Myocyte (in vitro differentiated cells): ENCODE measurements around the gene RUNDC1. TPM values are rescaled to one million over a fixed set of nuclear protein-coding genes. Genes with fewer than 3 reads are reported as not detected.

Experiments used
- DNase-seq: peaks from one replicate; pipeline ENCODE4 v3.0.0-alpha.2; 2012; ENCODE audit warnings: low read depth
- total RNA-seq: library from RNA; depleted of rRNA; stranded (reverse); fragments of >200 nt; gene quantifications from 2 replicates; pipeline ENCODE4 v1.2.3, GENCODE V29; 2014

Gene RUNDC1
- total RNA-seq, 1 donor from 2014 or later = 14.8 TPM

- no peak for DNase-seq
Measured at GRCh38 chr17:43018008-43018853, 37.9 kb downstream of the RUNDC1 start.

- DNase-seq = no peak
Measured at GRCh38 chr17:43018932-43019331, 38.6 kb downstream of the RUNDC1 start.

GRCh38 chr17:43019418-43019817 is 39.1 kb downstream of the RUNDC1 start:
- DNase-seq = no peak

- no peak for DNase-seq
Measured at GRCh38 chr17:43020030-43020621, 39.8 kb downstream of the RUNDC1 start.

- peak; percentile 95 for DNase-seq
Measured at GRCh38 chr17:43020789-43021740, 40.7 kb downstream of the RUNDC1 start.

- DNase-seq = peak; percentile 88
Measured at GRCh38 chr17:43021741-43022512, 41.6 kb downstream of the RUNDC1 start, which contains the start of gene VAT1. Gene VAT1 (minus strand): TSS chr17:43022385. CDS start chr17:43022322, 63 bp downstream.

GRCh38 chr17:43024407-43025289 is 44.3 kb downstream of the RUNDC1 start, which contains the start of gene RND2:
Gene RND2 (plus strand): TSS chr17:43025231. CDS start chr17:43025348, 117 bp downstream.
- DNase-seq = peak; percentile 97

- no peak for DNase-seq
Measured at GRCh38 chr17:43025290-43025657, 44.9 kb downstream of the RUNDC1 start.

GRCh38 chr17:43025766-43026537 is 45.6 kb downstream of the RUNDC1 start:
- DNase-seq = no peak

GRCh38 chr17:43026595-43026994 is 46.2 kb downstream of the RUNDC1 start:
- no peak for DNase-seq

GRCh38 chr17:43027091-43028032 is 47.0 kb downstream of the RUNDC1 start:
- no peak for DNase-seq

- peak; percentile 96 for DNase-seq
Measured at GRCh38 chr17:43028221-43028861, 48.0 kb downstream of the RUNDC1 start.

- DNase-seq = no peak
Measured at GRCh38 chr17:43030137-43030767, 49.9 kb downstream of the RUNDC1 start.

GRCh38 chr17:43031666-43032065 is 51.3 kb downstream of the RUNDC1 start:
- no peak for DNase-seq

GRCh38 chr17:43033948-43034881 is 53.9 kb downstream of the RUNDC1 start:
- DNase-seq = no peak

- DNase-seq = no peak
Measured at GRCh38 chr17:43034894-43035293, 54.5 kb downstream of the RUNDC1 start.
